GM21423 (cell line): Measurements from ENCODE around the gene C16orf96.
"Not testable (repeated sequence)": the region's sequence is repeated elsewhere in the genome, so short reads cannot be mapped to it uniquely, and the experiment has no call there.

ENCODE experiments used
- ATAC-seq: cut with Tn5 transposase; IDR thresholded peaks from one replicate; pipeline ENCODE4 v1.9.1; 2021; ENCODE audit warnings: mild to moderate bottlenecking, moderate library complexity; ENCODE audit not compliant: unreplicated experiment

The C16orf96 gene

GRCh38 chr16:4561596-4561995, 5.5 kb downstream of the C16orf96 start:
- ATAC-seq, result no peak

GRCh38 chr16:4564661-4565267, 8.6 kb downstream of the C16orf96 start:
- ATAC-seq, result no peak

- no peak for ATAC-seq
Observed at GRCh38 chr16:4566144-4566543, 10.0 kb downstream of the C16orf96 start.

- no peak for ATAC-seq
Observed at GRCh38 chr16:4570086-4570485, 13.9 kb downstream of the C16orf96 start.

- no peak for ATAC-seq
Observed at GRCh38 chr16:4570688-4571321, 14.7 kb downstream of the C16orf96 start.

GRCh38 chr16:4572715-4573114, 16.6 kb downstream of the C16orf96 start:
- ATAC-seq, result no peak

- ATAC-seq, result not testable (repeated sequence)
Observed at GRCh38 chr16:4573926-4574325, 17.8 kb downstream of the C16orf96 start.

- no peak for ATAC-seq
Observed at GRCh38 chr16:4574919-4575705, 19.0 kb downstream of the C16orf96 start.

GRCh38 chr16:4576008-4576407, 19.9 kb downstream of the C16orf96 start:
- no peak for ATAC-seq

GRCh38 chr16:4578961-4579530, 22.9 kb downstream of the C16orf96 start:
- no peak for ATAC-seq

GRCh38 chr16:4580250-4580649, 24.1 kb downstream of the C16orf96 start:
- no peak for ATAC-seq

- no peak for ATAC-seq
Observed at GRCh38 chr16:4583906-4584305, 27.8 kb downstream of the C16orf96 start.

GRCh38 chr16:4586291-4586690, 30.2 kb downstream of the C16orf96 start:
- ATAC-seq, result no peak

GRCh38 chr16:4588386-4588785, 32.2 kb downstream of the C16orf96 start:
- no peak for ATAC-seq

- ATAC-seq, result no peak
Observed at GRCh38 chr16:4588961-4589360, 32.8 kb downstream of the C16orf96 start.

- ATAC-seq, result no peak
Observed at GRCh38 chr16:4591191-4591590, 35.1 kb downstream of the C16orf96 start.

- ATAC-seq, result no peak
Observed at GRCh38 chr16:4591706-4592470, 35.7 kb downstream of the C16orf96 start.

GRCh38 chr16:4593086-4593485, 36.9 kb downstream of the C16orf96 start:
- no peak for ATAC-seq

GRCh38 chr16:4594433-4595410, 38.6 kb downstream of the C16orf96 start:
- ATAC-seq, result no peak

GRCh38 chr16:4597174-4597573, 41.0 kb downstream of the C16orf96 start:
- no peak for ATAC-seq
